ENCODE data around the gene MEGF6.

Gene MEGF6

GRCh38 chr1:3465091-3465934, 146.0 kb downstream of the MEGF6 start:
- Histone ChIP-seq H2AFZ (ENCODE audit: low read depth, low read length) (no peak overlapping the region), H3K4me1 (ENCODE audit: insufficient read depth, low read length) (peaks cover 9% of the 10 kb centered on the region), H3K36me3 (ENCODE audit: insufficient read depth, low read length) (no peaks in the 10 kb centered on the region), H3K4me3 (ENCODE audit: low read length) (no peak overlapping the region), H3K27me3 (ENCODE audit: insufficient read depth, low read length) (no peaks in the 10 kb centered on the region), H3K9me3 (ENCODE audit: low read length) (no peaks in the 10 kb centered on the region)

GRCh38 chr1:3464649-3465025, 146.7 kb downstream of the MEGF6 start:
- no peak overlapping the region for H3K4me3 ChIP-seq (ENCODE audit: low read length)
- no peaks in the 10 kb centered on the region for H3K27me3 ChIP-seq (ENCODE audit: insufficient read depth, low read length)
- no peaks in the 10 kb centered on the region for H3K9me3 ChIP-seq (ENCODE audit: low read length)
- H3K36me3 ChIP-seq (ENCODE audit: insufficient read depth, low read length), result no peaks in the 10 kb centered on the region
- H2AFZ ChIP-seq (ENCODE audit: low read depth, low read length), result no peak overlapping the region
- peaks cover 12% of the 10 kb centered on the region for H3K4me1 ChIP-seq (ENCODE audit: insufficient read depth, low read length)

DNA sequence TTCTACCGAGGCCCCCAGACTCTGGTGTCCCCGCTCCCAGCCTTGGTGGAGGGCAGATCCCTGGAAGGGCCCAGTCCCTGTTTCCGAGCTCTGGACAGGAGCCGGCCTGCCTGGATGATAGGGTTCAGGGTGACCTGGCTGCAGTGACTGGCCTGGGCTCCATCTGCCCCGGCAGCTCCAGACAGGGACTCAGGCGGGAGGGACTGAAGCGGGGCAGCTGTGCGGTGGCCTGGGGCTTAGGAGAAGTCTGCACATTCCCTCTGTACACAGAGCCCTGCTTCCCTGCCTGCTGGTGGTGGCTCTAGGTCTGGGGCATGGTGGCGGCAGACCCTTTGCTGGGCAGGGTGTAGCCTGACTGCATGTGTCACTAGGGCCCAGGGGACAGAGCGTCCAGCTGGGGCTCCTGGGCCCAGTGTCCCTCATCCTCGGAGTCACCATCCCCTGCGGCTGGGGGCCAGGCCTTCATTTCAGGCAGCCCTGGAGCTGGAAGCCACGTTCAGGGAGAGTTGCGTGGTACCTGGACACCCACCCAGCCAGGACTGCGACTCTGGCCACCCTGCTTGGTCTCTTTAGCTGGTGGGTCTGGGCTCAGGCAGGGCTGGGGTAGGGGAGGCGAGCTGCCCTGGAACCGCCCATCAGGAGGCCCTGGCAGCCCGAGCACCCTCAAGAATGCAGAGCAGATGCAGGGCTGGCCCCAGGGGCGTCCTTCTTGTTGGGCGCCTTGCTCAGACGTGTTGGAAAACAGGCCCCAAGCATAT, 147.2 kb downstream of the MEGF6 start:
- H3K36me3 ChIP-seq (ENCODE audit: insufficient read depth, low read length), result no peaks in the 10 kb centered on the region
- peaks cover 12% of the 10 kb centered on the region for H3K4me1 ChIP-seq (ENCODE audit: insufficient read depth, low read length)
- no peak overlapping the region for H2AFZ ChIP-seq (ENCODE audit: low read depth, low read length)
- H3K9me3 ChIP-seq (ENCODE audit: low read length), result no peaks in the 10 kb centered on the region
- no peaks in the 10 kb centered on the region for H3K27me3 ChIP-seq (ENCODE audit: insufficient read depth, low read length)
- no peak overlapping the region for H3K4me3 ChIP-seq (ENCODE audit: low read length)

GRCh38 chr1:3463408-3463863, 147.9 kb downstream of the MEGF6 start:
- Histone ChIP-seq H3K4me3 (ENCODE audit: low read length) (no peak overlapping the region), H3K4me1 (ENCODE audit: insufficient read depth, low read length) (peaks cover 14% of the 10 kb centered on the region), H3K27me3 (ENCODE audit: insufficient read depth, low read length) (no peaks in the 10 kb centered on the region), H3K36me3 (ENCODE audit: insufficient read depth, low read length) (no peaks in the 10 kb centered on the region), H3K9me3 (ENCODE audit: low read length) (no peaks in the 10 kb centered on the region), H2AFZ (ENCODE audit: low read depth, low read length) (no peak overlapping the region)

GRCh38 chr1:3463013-3463385, 148.3 kb downstream of the MEGF6 start:
- no peaks in the 10 kb centered on the region for H3K27me3 ChIP-seq (ENCODE audit: insufficient read depth, low read length)
- no peak overlapping the region for H2AFZ ChIP-seq (ENCODE audit: low read depth, low read length)
- peaks cover 19% of the 10 kb centered on the region for H3K4me1 ChIP-seq (ENCODE audit: insufficient read depth, low read length)
- no peaks in the 10 kb centered on the region for H3K36me3 ChIP-seq (ENCODE audit: insufficient read depth, low read length)
- no peak overlapping the region for H3K4me3 ChIP-seq (ENCODE audit: low read length)
- no peaks in the 10 kb centered on the region for H3K9me3 ChIP-seq (ENCODE audit: low read length)

GRCh38 chr1:3462356-3463012, 148.8 kb downstream of the MEGF6 start:
- no peaks in the 10 kb centered on the region for H3K36me3 ChIP-seq (ENCODE audit: insufficient read depth, low read length)

DNA sequence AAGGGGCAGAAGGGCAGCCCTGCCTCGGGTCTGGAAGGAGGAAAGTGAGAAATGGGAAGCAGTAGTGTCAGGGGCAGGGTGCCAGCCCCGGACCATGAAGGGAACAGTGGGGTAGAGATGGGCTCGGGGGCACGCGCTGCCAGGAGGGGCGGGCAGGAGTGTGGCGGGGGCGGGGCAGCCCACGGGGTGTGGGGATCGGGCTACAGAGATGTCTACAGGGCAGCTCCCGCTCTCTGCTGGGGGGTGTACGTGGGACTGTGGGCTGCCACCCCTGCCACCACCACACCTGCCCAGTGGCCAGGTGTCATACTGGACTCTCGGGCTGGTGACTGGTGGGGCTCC, 149.4 kb downstream of the MEGF6 start:
- no peaks in the 10 kb centered on the region for H3K27me3 ChIP-seq (ENCODE audit: insufficient read depth, low read length)
- H3K4me3 ChIP-seq (ENCODE audit: low read length), result no peak overlapping the region
- H2AFZ ChIP-seq (ENCODE audit: low read depth, low read length), result no peak overlapping the region
- no peaks in the 10 kb centered on the region for H3K9me3 ChIP-seq (ENCODE audit: low read length)
- H3K36me3 ChIP-seq (ENCODE audit: insufficient read depth, low read length), result no peaks in the 10 kb centered on the region
- peaks cover 24% of the 10 kb centered on the region for H3K4me1 ChIP-seq (ENCODE audit: insufficient read depth, low read length)

More at GRCh38 chr1:3462356-3463012, 148.8 kb downstream of the MEGF6 start:
- H2AFZ ChIP-seq (ENCODE audit: low read depth, low read length), result no peak overlapping the region
- H3K4me1 ChIP-seq (ENCODE audit: insufficient read depth, low read length), result peaks cover 21% of the 10 kb centered on the region
- no peaks in the 10 kb centered on the region for H3K9me3 ChIP-seq (ENCODE audit: low read length)
- no peaks in the 10 kb centered on the region for H3K27me3 ChIP-seq (ENCODE audit: insufficient read depth, low read length)
- no peak overlapping the region for H3K4me3 ChIP-seq (ENCODE audit: low read length)

GRCh38 chr1:3461238-3461933, 149.9 kb downstream of the MEGF6 start:
- Histone ChIP-seq H3K27me3 (ENCODE audit: insufficient read depth, low read length) (no peaks in the 10 kb centered on the region), H3K36me3 (ENCODE audit: insufficient read depth, low read length) (no peaks in the 10 kb centered on the region)

DNA sequence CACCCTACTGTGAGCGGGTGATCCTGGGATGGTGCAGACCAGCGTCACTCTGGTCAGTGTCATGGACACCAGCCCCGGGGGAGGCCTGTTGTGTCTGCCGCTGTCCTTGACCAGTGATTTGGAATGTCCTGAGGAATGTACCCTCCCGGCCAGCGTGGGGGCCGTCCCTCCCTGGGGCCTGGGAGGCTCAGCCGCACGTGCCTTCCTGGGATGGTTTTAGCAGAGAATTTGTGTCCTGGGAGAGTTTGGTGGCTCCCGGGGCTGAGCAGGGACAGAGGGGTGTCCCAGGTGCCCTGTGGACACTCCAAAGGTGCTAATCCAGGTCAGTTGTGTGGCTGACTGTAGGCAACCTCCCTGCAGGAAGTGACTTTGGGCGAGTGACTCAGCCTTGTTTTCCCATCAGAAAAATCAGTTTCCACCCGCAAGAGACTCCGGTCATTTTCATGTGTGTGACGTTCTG, 150.6 kb downstream of the MEGF6 start:
- H3K4me3 ChIP-seq (ENCODE audit: low read length), result no peak overlapping the region

More at GRCh38 chr1:3461238-3461933, 149.9 kb downstream of the MEGF6 start:
- Histone ChIP-seq H3K4me1 (ENCODE audit: insufficient read depth, low read length) (peaks cover 25% of the 10 kb centered on the region), H2AFZ (ENCODE audit: low read depth, low read length) (no peak overlapping the region), H3K4me3 (ENCODE audit: low read length) (no peak overlapping the region), H3K9me3 (ENCODE audit: low read length) (no peaks in the 10 kb centered on the region)

DNA sequence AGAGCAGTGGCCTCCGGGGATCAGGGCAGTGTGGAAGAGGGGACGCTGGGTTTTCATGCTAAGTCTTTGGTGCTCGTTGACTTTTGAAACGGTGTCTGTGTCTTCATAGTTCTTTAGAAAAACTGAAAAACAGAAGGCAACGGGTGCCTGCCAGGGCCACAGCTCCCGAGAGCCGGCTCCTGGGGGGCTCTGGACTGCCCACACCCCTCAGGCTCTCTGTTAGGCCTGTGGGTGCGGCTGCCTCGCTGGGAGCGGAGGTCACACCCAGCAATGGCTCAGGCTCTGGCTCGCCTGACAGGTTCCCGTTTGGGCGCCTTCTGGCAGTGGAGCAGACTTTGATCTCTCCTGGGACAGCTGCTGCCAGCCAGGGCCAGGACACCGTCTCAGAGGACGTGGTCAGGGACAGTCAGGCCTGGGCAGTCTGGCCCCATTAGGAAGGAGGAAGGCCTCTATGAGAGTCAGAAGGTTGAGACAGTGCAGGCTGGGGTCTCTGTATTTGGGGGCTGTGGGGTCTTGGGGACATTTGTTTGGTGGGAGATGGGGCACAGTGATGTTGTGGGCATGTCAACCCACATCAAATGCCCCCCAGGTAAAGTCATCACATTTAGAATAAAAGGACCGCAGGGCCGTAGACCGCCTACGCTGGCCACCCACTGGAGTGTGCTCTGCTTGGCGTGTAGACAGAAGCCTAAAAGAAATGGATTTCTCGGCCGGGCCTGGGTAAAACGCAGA, 151.2 kb downstream of the MEGF6 start:
- Histone ChIP-seq H3K27me3 (ENCODE audit: insufficient read depth, low read length) (no peaks in the 10 kb centered on the region), H3K9me3 (ENCODE audit: low read length) (no peaks in the 10 kb centered on the region), H3K4me1 (ENCODE audit: insufficient read depth, low read length) (peaks cover 28% of the 10 kb centered on the region), H2AFZ (ENCODE audit: low read depth, low read length) (no peak overlapping the region), H3K4me3 (ENCODE audit: low read length) (no peak overlapping the region), H3K36me3 (ENCODE audit: insufficient read depth, low read length) (no peaks in the 10 kb centered on the region)

More for the DNA sequence above, 150.6 kb downstream of the MEGF6 start:
- H3K9me3 ChIP-seq (ENCODE audit: low read length), result no peaks in the 10 kb centered on the region
- no peaks in the 10 kb centered on the region for H3K27me3 ChIP-seq (ENCODE audit: insufficient read depth, low read length)
- H3K4me1 ChIP-seq (ENCODE audit: insufficient read depth, low read length), result peaks cover 25% of the 10 kb centered on the region
- no peak overlapping the region for H2AFZ ChIP-seq (ENCODE audit: low read depth, low read length)
- no peaks in the 10 kb centered on the region for H3K36me3 ChIP-seq (ENCODE audit: insufficient read depth, low read length)

DNA sequence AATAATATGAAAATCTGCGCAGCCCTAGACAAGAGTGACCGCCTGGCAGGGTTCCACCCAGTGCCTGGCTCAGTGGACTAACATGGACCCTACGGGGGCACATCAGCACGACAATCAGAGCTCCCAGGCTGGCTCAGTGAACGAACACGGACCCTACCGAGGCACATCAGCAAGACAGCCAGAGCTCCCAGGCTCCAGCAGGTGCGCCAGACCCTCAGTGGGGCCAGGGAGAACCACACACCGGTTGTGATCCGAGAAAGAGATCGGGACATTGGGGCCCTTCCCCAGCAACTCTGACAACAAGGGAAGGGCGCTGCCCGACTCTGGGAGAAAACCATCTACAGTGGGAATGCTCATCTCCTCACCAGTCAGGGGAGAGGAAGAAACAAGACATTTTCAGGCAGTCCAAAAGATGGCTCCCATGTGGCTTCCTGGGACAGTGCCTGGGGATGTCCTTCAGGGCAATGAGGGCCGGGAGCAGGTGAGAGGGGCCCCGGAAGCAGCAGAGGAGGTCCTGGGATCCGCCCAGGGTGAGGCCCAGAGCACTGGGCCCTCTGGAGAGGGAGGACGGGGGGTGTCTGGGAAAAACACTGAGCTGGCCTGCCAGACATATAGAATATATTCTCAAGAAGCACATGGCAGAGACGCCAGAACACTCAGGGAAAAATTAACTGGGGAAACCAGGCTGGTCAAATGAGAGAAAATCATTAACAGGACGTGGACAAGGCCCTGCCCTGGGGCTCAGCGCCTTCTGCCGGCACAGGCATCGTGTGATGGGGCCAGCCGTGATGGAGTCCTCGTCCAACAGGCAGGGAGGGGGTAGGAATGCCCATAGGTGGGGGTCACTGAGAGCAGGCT, 152.0 kb downstream of the MEGF6 start:
- no peak overlapping the region for H3K4me3 ChIP-seq (ENCODE audit: low read length)
- no peaks in the 10 kb centered on the region for H3K36me3 ChIP-seq (ENCODE audit: insufficient read depth, low read length)
- H3K27me3 ChIP-seq (ENCODE audit: insufficient read depth, low read length), result no peaks in the 10 kb centered on the region
- peaks cover 33% of the 10 kb centered on the region for H3K4me1 ChIP-seq (ENCODE audit: insufficient read depth, low read length)
- H3K9me3 ChIP-seq (ENCODE audit: low read length), result no peaks in the 10 kb centered on the region
- no peak overlapping the region for H2AFZ ChIP-seq (ENCODE audit: low read depth, low read length)
